Measurements from ENCODE around the gene DUSP5.

The DUSP5 gene

DNA sequence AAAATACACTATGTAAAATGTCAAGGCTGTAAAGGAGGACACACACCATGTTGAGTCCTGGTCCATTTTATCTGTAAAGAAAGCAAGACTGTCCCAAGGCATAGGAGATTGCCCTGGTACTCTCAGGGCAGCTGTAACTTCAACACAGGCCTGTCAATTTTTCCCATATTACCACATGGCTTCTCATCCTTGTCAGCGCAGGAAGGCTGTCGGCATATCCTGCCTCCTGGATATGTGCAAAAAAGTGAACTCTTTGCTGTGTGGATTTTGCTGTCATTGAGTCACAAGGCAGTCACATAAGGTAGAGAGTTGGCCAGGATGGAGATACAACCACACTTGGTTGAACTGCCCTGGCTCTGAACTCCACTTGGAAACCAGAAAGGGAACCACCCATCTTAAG lies 8.7 kb downstream of the DUSP5 start:
- no peak overlapping the region for H3K4me2 ChIP-seq (ENCODE audit: low read length)
- H3K36me3 ChIP-seq (ENCODE audit: control insufficient read depth, low read length): no peaks in the 10 kb centered on the region
- peaks cover 30% of the 10 kb centered on the region for H3K4me1 ChIP-seq (ENCODE audit: control insufficient read depth, low read length)
- no peak overlapping the region for H3K27ac ChIP-seq (ENCODE audit: low read depth, low read length)
- H4K20me1 ChIP-seq (ENCODE audit: control insufficient read depth, insufficient read depth, low read depth, low read length): no peaks in the 10 kb centered on the region
- no peaks in the 10 kb centered on the region for H3K79me2 ChIP-seq (ENCODE audit: control insufficient read depth, low read length)
- H3K27me3 ChIP-seq (ENCODE audit: control insufficient read depth, low read length): peaks cover 23% of the 10 kb centered on the region
- H3K4me3 ChIP-seq (ENCODE audit: low read length): no peak overlapping the region
- no peak for TF ChIP-seq EZH2phosphoT487 (IDR thresholded peaks at IDR 0.05; ENCODE audit: borderline replicate concordance, low read length)
- TF ChIP-seq, protein P1, sequence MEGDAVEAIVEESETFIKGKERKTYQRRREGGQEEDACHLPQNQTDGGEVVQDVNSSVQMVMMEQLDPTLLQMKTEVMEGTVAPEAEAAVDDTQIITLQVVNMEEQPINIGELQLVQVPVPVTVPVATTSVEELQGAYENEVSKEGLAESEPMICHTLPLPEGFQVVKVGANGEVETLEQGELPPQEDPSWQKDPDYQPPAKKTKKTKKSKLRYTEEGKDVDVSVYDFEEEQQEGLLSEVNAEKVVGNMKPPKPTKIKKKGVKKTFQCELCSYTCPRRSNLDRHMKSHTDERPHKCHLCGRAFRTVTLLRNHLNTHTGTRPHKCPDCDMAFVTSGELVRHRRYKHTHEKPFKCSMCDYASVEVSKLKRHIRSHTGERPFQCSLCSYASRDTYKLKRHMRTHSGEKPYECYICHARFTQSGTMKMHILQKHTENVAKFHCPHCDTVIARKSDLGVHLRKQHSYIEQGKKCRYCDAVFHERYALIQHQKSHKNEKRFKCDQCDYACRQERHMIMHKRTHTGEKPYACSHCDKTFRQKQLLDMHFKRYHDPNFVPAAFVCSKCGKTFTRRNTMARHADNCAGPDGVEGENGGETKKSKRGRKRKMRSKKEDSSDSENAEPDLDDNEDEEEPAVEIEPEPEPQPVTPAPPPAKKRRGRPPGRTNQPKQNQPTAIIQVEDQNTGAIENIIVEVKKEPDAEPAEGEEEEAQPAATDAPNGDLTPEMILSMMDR (IDR thresholded peaks at IDR 0.05; ENCODE audit: low read depth, low read length, poor library complexity, severe bottlenecking): no peak
- peaks cover 7% of the 10 kb centered on the region for H3F3A ChIP-seq (ENCODE audit: control insufficient read depth, insufficient read depth)
- H3K9me2 ChIP-seq (replicated peaks; ENCODE audit: control insufficient read depth, low read length): no peaks in the 10 kb centered on the region
- H3K9me3 ChIP-seq (ENCODE audit: control insufficient read depth, insufficient read depth, low read length): no peaks in the 10 kb centered on the region

DNA sequence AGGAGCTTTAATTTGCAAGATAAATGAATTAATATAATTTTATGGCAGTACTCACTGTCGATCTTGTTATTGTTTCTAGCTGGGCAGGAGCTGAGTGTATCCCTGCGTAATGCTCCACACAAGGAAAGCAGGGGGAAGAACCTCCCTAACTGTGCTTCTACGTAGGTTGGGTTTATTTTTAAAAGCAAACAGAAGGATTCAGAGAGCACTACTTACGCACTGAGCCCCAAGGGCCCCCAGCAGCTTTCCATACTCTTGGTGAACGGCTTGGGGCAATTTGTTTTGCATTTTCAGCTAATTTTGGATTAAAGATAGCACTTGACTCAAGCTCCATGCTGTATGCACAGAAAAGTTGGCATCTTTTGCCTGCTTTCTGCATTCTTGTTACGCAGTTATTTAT lies 9.6 kb downstream of the DUSP5 start:
- Histone ChIP-seq H3K9me3 (ENCODE audit: control insufficient read depth, insufficient read depth, low read length) (no peaks in the 10 kb centered on the region), H3K79me2 (ENCODE audit: control insufficient read depth, low read length) (no peaks in the 10 kb centered on the region), H3K27me3 (ENCODE audit: control insufficient read depth, low read length) (peaks cover 14% of the 10 kb centered on the region), H3F3A (ENCODE audit: control insufficient read depth, insufficient read depth) (peaks cover 7% of the 10 kb centered on the region), H3K27ac (ENCODE audit: low read depth, low read length) (no peak overlapping the region), H3K4me3 (ENCODE audit: low read length) (no peak overlapping the region), H3K4me2 (ENCODE audit: low read length) (no peak overlapping the region), H3K4me1 (ENCODE audit: control insufficient read depth, low read length) (peaks cover 25% of the 10 kb centered on the region), H3K9me2 (replicated peaks; ENCODE audit: control insufficient read depth, low read length) (no peaks in the 10 kb centered on the region), H4K20me1 (ENCODE audit: control insufficient read depth, insufficient read depth, low read depth, low read length) (no peaks in the 10 kb centered on the region), H3K36me3 (ENCODE audit: control insufficient read depth, low read length) (no peaks in the 10 kb centered on the region)
- TF ChIP-seq, protein P1 (IDR thresholded peaks at IDR 0.05; ENCODE audit: low read depth, low read length, poor library complexity, severe bottlenecking): no peak
- no peak for TF ChIP-seq EZH2phosphoT487 (IDR thresholded peaks at IDR 0.05; ENCODE audit: borderline replicate concordance, low read length)

DNA sequence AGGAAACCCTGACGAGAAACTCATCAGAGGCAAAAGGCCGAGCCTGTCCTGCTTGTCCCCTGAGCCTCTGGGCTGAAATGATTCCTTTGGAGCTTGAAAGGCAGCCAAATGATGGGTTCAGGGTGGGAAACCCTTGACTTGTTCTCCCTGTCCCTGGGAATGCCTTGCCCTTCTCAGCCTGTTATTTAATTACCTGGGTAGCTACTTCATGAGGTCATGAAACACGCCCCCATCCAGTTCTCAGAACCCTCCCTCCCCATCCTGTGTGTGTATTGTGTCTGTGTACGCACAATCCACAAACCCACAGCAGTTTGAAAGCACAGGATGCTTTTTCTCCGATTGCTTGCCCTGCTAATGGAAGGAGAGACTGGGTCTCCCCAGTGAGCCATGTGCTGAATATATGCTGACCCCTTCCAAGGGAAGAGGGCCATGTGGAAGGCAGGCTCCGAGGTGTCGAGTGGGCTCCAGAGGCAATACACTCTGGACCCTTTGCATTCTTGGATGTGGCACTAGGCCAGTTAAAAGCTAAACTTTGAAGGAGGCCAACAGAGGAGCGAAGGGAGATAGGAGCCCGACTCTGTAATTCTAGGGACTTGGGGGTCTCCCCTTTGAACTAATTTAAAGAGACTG lies 10.6 kb downstream of the DUSP5 start:
- peaks cover 9% of the 10 kb centered on the region; the same call in 1 of the 2 replicates for H3K27me3 ChIP-seq (ENCODE audit: control insufficient read depth, low read length)
- H3F3A ChIP-seq (ENCODE audit: control insufficient read depth, insufficient read depth): peaks cover 5% of the 10 kb centered on the region
- H3K4me3 ChIP-seq (ENCODE audit: low read length): no peak overlapping the region
- H3K27ac ChIP-seq (ENCODE audit: low read depth, low read length): no peak overlapping the region
- peaks cover 16% of the 10 kb centered on the region for H3K4me1 ChIP-seq (ENCODE audit: control insufficient read depth, low read length)
- H3K9me3 ChIP-seq (ENCODE audit: control insufficient read depth, insufficient read depth, low read length): no peaks in the 10 kb centered on the region
- H3K4me2 ChIP-seq (ENCODE audit: low read length): no peak overlapping the region
- H3K79me2 ChIP-seq (ENCODE audit: control insufficient read depth, low read length): no peaks in the 10 kb centered on the region
- no peaks in the 10 kb centered on the region for H4K20me1 ChIP-seq (ENCODE audit: control insufficient read depth, insufficient read depth, low read depth, low read length)
- no peaks in the 10 kb centered on the region for H3K36me3 ChIP-seq (ENCODE audit: control insufficient read depth, low read length)
- no peaks in the 10 kb centered on the region for H3K9me2 ChIP-seq (replicated peaks; ENCODE audit: control insufficient read depth, low read length)
- TF ChIP-seq, protein P1 (IDR thresholded peaks at IDR 0.05; ENCODE audit: low read depth, low read length, poor library complexity, severe bottlenecking): no peak
- no peak for TF ChIP-seq EZH2phosphoT487 (IDR thresholded peaks at IDR 0.05; ENCODE audit: borderline replicate concordance, low read length)

Measured in DOHH2 (cell line).